Left cardiac atrium (tissue), 4 donors: Measurements from ENCODE around the gene RPUSD2. TPM values are rescaled to one million over a fixed set of nuclear protein-coding genes. Genes with fewer than 3 reads are reported as not detected.

Experiments used
- ATAC-seq, 2 donors: fragments of 200-7000 bp; cut with Tn5 transposase; one replicate each; pipeline ENCODE4 v1.9.1; 2020; ENCODE audit warnings: mild to moderate bottlenecking in 2 of 2, moderate library complexity in 2 of 2
- DNase-seq: peaks from one replicate; pipeline ENCODE4 v3.0.0-alpha.2; 2020
- intact Hi-C, 2 donors: fragments of 100-400 bp; cut with DNase I; formaldehyde crosslinking; loops; one replicate each; pipeline versions ENCODE4 v1.14.1 to v1.15.1; 2022 to 2023
- long read RNA-seq: library from polyadenylated mRNA; unstranded; transcript quantifications from one replicate; pipeline ENCODE4 v2.0.0, GENCODE V29; 2021
- total RNA-seq, 2 donors: library from RNA; stranded (reverse); fragmentation: NEBNext Ultra II Directional; extraction: Animal tissue kit (Norgen Biotek cat#: 25700); gene quantifications; one replicate each; pipeline ENCODE4 v1.2.1, GENCODE V29; 2021
- donor health status: DM: no; HTN: yes; CAD: no.
- donor health status: DM: no; HTN: yes; CAD: no; lungs with severe emphysema.
- donor health status: DM: yes; HTN: yes; CAD: no.
- donor health status: Dilated cardiomyopathy.

Gene RPUSD2
- total RNA-seq: 10 to 100 TPM in 1 of 2 donors, 1 to 10 TPM in 1; 7.9 to 11.3 TPM
- long read RNA-seq, transcript RPUSD2-201 (3 exons, 2,358 nt): major isoform, 24 of 25 reads
- long read RNA-seq, partial matches to known transcripts: 0 of 25 reads
- long read RNA-seq, other reads (novel, unspliced or antisense): 0 of 25 reads

DNA sequence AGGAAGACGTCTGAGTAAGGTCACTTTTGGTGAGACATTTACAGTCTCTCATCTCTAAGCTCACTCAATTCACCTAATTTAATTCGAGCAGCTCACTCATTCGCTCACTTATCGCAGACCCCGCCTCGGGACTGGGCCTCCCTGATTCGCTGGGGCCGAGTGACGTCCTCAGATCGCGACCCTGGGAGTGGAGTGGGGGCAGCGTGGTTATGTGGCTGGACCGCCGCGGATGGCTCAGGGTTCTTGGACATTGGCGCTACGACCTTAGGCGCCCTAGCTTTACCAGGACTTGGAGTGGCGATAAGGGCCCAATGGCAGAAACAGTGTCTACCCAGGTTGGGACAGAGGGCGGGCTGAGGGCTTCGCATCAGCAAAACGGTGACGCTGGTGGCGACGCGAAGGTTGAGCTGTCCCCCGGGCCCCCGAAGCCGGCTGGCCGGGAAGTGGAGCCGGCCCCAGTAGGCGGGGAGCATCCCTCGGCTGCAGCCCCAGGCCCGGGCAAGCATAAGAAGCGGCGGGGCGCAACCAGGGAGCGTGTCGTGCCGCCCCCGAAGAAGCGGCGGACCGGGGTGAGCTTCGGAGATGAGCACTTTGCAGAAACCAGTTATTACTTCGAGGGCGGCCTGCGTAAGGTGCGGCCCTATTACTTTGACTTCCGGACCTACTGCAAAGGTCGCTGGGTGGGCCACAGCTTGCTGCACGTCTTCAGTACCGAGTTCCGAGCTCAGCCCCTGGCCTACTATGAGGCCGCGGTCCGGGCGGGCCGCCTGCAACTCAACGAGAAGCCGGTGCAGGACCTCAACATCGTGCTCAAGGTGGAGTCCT lies at the start of gene RPUSD2:
Gene RPUSD2, plus strand, starts transcription at position 171 of the 825 bp plus-strand sequence. Its CDS starts 39 bp downstream, at position 210.
- ATAC-seq: peak; percentile 85 to 88
- intact Hi-C loops: no loop called here

DNA sequence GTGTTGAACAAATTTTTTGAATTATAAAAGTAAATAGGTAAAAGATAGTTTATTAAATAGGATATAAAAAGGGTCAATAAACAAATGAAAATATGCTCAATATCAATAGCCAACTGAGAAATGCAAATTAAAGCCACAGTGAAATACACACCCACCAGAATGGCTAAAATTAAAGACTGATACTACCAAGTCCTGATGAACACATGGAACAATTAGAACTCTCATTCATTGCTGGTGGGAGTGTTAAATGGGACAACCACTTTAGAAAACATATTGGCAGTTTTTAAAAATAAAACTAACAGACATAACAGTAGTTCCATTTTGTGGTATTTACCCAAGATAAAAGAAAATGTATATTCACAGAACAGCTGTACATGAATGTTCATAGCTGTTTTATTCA lies 45.5 kb upstream of the RPUSD2 start:
- ATAC-seq: no peak
- no peak for DNase-seq
- intact Hi-C loops: loop anchor here in 1 of 2 donors (5.0 kb wide), 1 partner anchor 369 kb away; the partner anchor contains the start of gene VPS18

More for the DNA sequence above, at the start of gene RPUSD2:
- DNase-seq: peak; percentile 96

- ATAC-seq (no peak), DNase-seq (no peak)
- intact Hi-C loops: no loop called here
Observed at GRCh38 chr15:40525855-40526254, 43.2 kb upstream of the RPUSD2 start.

DNA sequence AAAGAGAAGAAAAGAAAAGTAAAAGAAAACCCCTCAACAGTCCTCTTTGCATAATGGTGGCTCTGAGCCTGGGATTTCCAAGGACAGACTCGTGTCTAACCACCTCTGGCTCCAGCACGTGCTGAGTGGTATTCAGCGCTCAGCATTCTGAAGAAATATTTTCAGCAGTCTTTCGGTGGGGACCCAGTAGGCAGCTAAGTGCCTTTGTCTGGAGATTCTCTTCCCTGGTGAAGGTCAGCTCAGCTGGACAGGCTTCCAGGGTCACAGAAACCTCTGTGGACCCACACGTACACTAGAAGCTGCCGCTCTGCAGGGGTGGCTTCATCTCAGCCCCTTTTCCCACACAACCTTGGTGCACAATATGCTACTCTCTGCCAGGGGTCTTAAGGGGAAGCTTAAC lies 40.3 kb upstream of the RPUSD2 start:
- DNase-seq (no peak), ATAC-seq (no peak)
- intact Hi-C loops: no loop called here

- intact Hi-C loops: no loop called here
- no peak for DNase-seq
- ATAC-seq: no peak
Observed at GRCh38 chr15:40533763-40534364, 35.2 kb upstream of the RPUSD2 start.

DNA sequence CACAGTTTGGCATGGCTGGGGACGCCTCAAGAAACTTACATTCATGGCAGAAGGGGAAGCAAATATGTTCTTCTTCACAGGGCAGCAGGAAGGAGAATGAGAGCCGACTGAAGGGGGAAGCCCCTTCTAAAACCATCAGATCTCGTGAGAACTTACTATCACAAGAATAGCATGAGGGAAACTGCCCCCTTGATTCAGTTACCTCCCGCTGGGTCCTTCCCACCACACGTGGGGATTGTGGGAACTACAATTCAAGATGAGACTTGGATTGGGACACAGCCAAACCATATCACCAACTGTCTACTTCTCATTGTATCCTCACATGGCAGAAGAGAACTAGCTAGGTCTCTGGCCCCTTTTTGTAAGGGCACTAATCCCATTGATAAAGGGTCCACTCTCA lies 34.7 kb upstream of the RPUSD2 start:
- no peak for ATAC-seq
- intact Hi-C loops: no loop called here
- DNase-seq: no peak

GRCh38 chr15:40536501-40536900 lies 32.6 kb upstream of the RPUSD2 start:
- intact Hi-C loops: no loop called here
- ATAC-seq: peak; percentile 54 to 83
- no peak for DNase-seq

GRCh38 chr15:40538976-40539375 lies 30.1 kb upstream of the RPUSD2 start:
- intact Hi-C loops: no loop called here
- ATAC-seq: no peak
- no peak for DNase-seq

- no peak for ATAC-seq
Observed at GRCh38 chr15:40543082-40543481, 26.0 kb upstream of the RPUSD2 start.

DNA sequence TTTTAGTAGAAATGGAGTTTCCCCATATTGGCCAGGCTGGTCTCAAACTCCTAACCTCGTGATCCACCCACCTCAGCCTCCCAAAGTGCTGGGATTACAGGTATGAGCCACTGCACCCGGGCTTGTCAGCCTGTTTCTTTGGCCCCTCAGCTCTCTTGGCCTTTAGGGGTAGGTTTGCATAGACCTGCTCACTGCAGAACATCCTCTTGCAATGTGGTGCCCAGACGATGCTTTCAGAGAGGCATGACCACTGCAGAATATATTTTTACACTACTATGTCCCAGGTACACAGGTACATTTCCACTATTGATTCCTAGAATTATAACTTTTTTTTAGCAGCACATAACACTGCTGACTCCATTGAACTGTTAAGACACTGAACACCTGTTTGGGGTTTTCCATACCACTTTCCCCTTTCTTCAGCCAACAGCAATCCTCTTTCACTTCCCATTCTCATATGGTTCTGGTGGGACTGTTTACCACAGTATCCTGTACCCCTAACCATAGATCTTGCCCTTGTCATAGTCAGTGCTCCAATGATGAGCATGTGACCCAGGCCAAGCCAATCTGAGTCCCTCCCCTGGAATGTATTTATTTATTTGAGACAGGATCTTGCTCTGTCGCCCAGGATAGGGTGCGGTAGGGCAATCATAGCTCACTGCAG lies 25.3 kb upstream of the RPUSD2 start:
- intact Hi-C loops: no loop called here
- ATAC-seq: no peak
- no peak for DNase-seq

More at GRCh38 chr15:40543082-40543481, 26.0 kb upstream of the RPUSD2 start:
- DNase-seq: no peak
- intact Hi-C loops: no loop called here

GRCh38 chr15:40545457-40545856 lies 23.6 kb upstream of the RPUSD2 start:
- intact Hi-C loops: no loop called here
- ATAC-seq (no peak), DNase-seq (no peak)

DNA sequence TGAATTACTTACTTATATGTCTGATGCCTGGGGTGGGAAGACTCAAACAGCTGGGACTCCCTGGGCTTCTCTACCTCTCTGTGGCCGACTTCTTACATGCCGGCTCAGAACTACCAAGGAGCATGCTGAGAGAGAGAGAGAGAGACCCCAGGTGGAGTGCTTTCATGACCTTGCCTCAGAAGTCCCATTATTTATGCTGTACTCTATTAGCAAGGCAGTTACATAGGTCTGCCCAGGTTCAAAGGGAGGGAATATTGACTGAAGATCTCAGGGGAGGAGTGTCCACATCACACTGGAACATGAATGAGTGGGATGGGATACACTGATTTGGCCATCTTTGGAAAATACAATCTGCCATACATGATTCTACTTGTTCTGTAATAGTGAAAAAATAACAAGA lies 20.5 kb upstream of the RPUSD2 start:
- no peak for DNase-seq
- ATAC-seq: no peak
- intact Hi-C loops: no loop called here

DNA sequence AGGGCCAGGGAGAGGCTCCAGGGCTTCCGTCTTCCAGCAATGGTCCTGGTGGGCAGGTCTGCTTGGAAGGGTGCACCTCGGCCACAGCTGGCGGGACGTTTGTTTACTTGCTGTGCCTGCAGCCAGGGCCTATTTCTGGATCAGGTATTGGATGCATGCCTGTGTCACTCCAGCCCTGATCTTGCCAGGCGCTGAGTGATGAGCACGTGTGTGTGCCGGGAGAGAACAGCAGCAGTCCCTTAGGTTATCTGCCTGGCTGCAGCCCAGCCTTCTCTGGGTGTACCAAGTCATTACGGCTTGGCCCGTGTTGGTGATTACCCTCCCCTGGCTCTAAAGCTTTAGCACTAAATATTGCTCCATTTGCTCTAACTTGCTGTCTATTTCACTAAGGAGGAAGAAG lies 19.2 kb upstream of the RPUSD2 start:
- intact Hi-C loops: no loop called here
- DNase-seq: peak; percentile 79
- peak; percentile 93 to 96 for ATAC-seq

DNA sequence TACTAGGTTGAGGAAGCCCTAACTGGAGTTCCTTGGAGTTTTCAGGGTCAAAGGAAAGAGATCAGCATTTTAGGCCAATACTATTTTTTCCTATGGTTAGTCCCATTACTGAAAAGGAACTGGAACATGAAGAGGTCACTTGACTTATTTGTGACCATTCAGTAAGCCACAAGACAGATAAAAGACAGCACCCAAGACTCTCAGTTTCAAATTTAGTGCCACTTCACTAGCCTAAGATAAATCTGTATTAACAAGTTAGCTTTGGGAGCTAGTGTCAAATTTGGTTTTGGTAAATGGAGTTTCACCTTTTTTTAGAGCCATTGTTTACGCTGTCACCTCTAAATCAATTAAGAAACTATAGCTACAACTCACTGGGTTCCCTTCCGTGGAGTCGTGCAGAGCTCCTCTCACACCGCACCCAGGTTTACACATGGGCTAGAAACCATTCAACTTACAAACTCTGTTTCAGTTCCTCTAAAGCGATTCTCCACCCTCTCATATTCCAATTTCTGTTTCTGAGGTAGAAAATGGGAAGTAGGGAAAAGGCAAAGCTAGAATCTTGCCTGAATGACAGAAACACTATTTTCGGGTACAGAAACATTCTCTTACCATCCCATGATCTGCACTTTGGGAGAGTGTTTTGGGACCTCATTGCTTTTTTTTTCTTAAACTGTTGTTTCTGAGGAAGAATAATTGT lies 18.6 kb upstream of the RPUSD2 start:
- intact Hi-C loops: no loop called here
- DNase-seq (no peak), ATAC-seq (peak in 1 of 2 donors; percentile 35)

DNA sequence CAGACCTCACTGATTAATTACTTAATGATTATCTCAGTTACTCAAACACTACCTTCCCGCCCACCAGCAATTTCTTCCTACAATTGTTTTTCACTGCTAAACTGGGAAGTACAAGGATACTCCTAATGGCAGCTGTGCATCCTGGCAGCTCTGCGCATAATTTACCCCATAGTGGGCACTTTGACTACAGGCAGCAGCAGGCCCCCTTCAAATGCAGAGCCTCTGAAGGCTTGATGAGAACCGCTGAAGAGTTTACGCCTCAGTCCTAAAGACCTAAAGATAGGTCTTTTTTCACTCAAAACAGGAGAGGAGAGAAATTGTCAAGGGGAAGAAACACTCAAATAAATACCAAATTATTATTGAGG lies 15.0 kb upstream of the RPUSD2 start:
- intact Hi-C loops: no loop called here
- DNase-seq: no peak
- no peak for ATAC-seq

GRCh38 chr15:40555876-40556275 lies 13.2 kb upstream of the RPUSD2 start:
- intact Hi-C loops: no loop called here
- ATAC-seq (no peak), DNase-seq (no peak)

GRCh38 chr15:40558952-40559742 lies 10.0 kb upstream of the RPUSD2 start:
- intact Hi-C loops: no loop called here
- DNase-seq (no peak), ATAC-seq (no peak)

DNA sequence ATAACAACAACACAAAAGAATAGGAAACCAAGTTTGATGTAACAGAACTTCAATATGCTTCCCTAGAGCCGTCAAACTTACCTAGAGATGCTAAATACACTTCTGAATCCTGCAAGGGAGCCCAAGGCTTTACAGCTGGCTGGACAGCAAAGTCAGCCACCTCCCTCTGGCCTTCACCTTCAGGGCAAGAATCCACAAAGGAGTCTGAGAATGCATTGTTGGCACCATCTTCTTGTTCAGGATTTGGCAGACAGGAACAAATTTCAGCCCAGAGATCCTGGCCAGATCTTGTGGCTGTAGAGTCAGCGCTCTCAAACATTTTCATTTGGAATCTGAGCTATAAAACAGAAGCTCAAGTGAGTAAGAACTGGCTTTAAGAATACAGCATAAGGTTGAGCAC lies 6.4 kb upstream of the RPUSD2 start:
- intact Hi-C loops: no loop called here
- no peak for DNase-seq
- no peak for ATAC-seq

DNA sequence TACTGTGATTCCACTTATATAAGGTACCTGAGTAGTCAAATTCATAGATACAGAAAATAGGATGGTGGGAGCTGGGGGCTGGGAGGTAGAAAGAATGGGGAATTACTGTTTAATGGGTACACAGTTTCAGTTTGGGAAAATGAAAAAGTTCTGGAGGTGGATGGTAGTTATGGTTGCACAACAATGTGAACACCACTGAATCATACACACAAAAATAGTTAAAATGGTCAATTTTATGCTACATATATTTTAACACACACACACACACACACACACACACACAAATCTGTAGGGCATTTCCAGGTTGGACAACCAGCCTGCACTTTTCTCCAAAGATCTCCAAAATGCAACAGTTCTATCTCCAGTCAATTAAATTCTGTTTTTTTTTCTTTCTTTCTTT lies 5.7 kb upstream of the RPUSD2 start:
- DNase-seq (no peak), ATAC-seq (no peak)
- intact Hi-C loops: no loop called here
